ENCODE measurements around the gene KCNJ13.

KCNJ13 gene

GRCh38 chr2:232776435-232776834 is at the start of gene KCNJ13:
KCNJ13 (minus strand) TSS chr2:232776565; CDS start chr2:232771362, 5,203 bp downstream.
- no peak for DNase-seq

- DNase-seq, result no peak
Measured at GRCh38 chr2:232817756-232818155, 41.4 kb upstream of the KCNJ13 start.

GRCh38 chr2:232816657-232817056 is 40.3 kb upstream of the KCNJ13 start:
- DNase-seq, result no peak

DNA sequence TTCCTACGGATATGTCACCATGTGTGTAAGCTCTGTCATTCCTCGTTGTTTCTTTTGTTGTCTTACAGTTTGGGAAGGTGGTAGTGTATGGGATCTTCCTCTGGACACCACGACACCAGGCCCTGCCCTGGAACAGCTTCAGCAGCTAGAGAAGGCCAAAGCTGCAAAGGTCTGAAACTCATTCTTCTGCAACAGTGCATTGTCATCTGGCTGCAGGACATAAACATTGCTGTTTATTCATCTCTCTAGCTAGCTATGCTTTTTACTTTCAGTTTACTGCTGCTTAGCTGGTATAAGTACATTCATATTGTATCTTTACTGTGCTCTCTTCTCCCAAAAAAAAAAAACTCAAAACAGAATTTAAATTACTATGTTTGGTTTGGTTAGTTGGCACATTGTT is 39.2 kb upstream of the KCNJ13 start:
- no peak for DNase-seq

- DNase-seq, result no peak
Measured at GRCh38 chr2:232810444-232810843, 34.1 kb upstream of the KCNJ13 start.

DNA sequence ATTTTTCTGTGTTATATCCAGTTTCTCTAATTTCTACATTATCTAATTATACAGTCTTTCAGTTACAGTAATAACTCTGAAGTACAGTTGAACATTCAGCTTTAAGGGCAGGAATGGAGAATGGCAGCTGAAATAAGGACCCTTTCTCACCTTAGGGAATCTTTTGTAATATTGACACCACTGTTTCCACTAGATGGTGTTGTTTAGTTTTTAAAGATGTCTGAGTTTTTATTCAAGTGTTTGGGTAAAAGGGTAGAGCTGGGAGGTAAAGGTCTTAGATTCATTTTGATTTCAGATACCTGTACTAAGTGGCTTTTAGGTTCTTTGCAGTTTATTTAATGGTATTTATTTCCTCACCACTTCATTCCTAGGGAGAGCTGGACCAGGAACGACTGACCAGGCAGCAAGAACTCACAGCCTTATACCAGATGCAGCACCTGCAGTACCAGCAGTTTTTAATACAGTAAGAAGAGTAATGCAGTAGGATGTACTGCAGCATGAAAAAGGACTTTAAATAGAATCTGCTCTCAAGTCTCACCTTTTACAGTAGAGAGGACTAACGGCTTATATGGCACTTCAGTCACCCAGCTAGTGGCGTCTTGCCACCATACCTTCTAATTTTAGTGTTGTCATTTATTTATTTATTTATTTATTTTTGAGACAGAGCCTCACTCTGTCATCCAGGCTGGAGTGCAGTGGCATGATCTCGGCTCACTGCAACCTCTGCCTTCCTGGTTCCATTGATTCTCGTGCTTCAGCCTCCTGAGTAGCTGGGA is 33.2 kb upstream of the KCNJ13 start:
- DNase-seq, result no peak

DNA sequence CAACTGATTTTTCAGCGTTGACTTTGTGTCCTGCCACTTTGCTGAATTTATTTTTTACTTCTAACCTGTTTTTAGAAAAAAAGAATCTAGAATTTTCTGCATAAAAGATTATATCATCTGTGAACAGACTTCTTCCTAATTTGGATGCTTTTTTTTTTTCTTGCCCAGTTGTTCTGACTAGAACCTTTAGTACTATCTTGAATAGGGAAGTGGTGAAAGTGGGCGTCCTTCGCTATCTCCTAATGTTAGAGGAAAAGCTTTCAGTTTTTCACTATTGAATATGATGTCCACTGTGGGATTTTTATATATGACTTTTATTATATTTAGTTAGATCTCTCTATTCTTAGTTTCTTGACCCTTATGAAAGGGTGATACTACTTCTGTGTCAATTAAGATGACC is 25.7 kb upstream of the KCNJ13 start:
- no peak for DNase-seq

- no peak for DNase-seq
Measured at GRCh38 chr2:232800166-232800565, 23.8 kb upstream of the KCNJ13 start.

DNA sequence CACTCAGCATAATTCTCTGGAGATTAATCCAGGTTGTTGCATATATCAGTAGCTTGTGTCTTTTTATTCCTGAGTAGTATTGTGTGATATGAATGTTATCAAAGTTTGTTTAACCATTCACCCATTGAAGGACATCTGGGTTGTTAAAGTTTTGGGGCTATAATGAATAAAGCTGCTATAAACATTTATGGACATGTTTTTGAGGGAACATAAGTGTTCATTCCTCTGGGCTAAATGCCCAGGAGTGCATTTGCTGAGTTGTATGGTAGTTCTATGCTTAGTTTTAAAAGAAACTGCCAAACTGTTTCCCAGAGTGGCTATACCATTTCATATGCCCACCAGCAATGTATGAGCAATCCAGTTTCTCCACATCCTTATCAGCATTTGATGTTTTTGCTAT is 21.8 kb upstream of the KCNJ13 start:
- no peak for DNase-seq

- no peak for DNase-seq
Measured at GRCh38 chr2:232795920-232796319, 19.6 kb upstream of the KCNJ13 start.

GRCh38 chr2:232794981-232795380 is 18.6 kb upstream of the KCNJ13 start:
- DNase-seq, result no peak

- no peak for DNase-seq
Measured at GRCh38 chr2:232793271-232793670, 16.9 kb upstream of the KCNJ13 start.

DNA sequence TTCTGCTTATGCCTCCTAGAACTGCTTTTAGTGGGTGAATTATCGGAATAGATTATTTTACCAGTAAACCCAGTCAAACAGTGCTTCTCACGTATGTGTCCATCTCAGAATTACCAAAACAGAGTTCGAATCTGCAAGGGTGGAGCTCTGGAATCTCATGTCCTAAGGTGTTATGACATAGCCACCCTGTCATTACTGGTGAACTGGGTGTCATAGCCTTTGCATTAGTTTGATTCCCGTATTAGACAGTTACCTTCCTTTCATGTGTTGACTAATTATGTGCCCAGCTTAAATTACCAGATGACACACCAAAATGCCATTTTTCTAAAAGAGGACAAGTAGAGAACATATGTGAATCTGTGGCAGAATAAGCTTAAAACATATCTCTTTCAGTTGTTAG is 15.2 kb upstream of the KCNJ13 start:
- no peak for DNase-seq

DNA sequence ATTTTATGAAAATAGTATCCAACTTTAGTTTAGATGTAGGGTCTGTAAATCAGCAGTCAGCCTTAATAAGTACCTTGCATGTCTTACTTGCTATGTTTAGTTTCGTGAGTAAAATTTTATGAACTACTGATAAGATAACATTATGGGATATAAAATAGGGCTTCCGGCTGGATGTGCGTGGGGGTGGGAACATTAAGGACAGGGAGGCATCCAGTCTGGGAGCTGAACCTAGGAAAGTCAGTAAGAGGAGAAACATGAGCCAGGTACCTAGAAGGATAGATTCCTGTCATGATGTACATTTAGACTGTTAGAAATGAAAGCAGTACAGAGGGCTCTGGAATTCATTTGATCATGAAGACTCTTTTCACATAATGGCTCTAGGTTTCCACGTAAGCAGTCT is 12.7 kb upstream of the KCNJ13 start:
- DNase-seq, result no peak

GRCh38 chr2:232787806-232788205 is 11.4 kb upstream of the KCNJ13 start:
- no peak for DNase-seq

GRCh38 chr2:232783278-232783677 is 6.9 kb upstream of the KCNJ13 start:
- DNase-seq, result no peak

GRCh38 chr2:232781765-232782164 is 5.4 kb upstream of the KCNJ13 start:
- DNase-seq, result no peak

DNA sequence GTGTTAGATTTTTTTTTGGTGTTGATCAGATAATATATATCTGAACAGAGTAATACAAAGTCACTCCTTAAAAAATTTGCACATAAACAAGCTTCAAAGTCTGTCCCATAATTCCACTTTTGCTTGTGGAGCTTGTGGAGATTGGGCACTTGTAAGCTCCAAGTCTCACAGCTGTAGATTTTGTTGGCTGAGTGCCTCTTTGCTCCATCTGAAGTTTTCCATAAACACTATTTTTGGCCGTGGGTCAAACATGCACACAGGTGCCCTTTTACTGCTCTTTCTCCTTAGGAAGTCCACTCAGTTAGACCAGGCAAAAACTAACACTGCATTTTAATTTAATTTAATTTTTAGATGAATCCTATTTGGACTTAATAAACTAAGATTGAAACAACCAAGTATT is 3.6 kb upstream of the KCNJ13 start:
- DNase-seq, result no peak

- DNase-seq, result no peak
Measured at GRCh38 chr2:232779465-232779864, 3.1 kb upstream of the KCNJ13 start.

DNA sequence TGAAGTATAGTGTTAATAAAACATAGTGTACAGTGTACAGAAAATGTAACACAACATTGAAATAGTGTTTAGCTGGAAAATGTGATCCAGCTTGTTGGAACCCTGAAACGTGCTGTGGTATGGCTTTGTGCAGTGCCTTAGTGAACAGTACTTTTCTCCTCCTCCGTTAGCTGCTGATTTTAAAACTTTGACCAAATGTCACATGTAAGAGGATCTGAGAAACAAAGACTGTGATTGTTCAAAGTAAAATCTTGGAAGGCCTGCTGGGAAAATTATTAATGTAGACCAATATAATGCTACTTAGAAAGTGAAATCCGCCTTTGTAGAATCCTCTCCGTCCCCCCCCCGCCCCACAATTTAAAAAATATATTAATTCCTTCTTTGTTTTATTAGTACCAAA is 911 bp upstream of the KCNJ13 start:
- no peak for DNase-seq

DNA sequence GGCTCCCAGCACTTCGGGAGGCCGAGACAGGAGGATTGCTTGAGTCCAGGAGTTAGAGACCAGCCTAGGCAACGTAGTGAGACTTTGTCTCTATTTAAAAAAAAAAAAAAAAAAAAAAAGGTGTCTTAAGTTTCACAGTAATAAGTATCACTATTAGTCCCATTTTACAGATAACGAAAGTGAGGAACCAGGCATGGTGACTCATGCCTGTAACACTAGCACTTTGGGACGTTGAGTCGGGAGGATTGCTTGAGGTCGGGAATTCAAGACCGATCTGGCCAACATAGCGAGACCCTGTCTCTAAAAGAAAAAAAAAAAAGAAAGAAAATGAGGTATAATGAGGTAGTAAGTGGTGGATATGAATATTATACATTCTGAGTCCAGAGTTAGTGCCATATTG is 2.5 kb downstream of the KCNJ13 start:
- DNase-seq, result no peak

DNA sequence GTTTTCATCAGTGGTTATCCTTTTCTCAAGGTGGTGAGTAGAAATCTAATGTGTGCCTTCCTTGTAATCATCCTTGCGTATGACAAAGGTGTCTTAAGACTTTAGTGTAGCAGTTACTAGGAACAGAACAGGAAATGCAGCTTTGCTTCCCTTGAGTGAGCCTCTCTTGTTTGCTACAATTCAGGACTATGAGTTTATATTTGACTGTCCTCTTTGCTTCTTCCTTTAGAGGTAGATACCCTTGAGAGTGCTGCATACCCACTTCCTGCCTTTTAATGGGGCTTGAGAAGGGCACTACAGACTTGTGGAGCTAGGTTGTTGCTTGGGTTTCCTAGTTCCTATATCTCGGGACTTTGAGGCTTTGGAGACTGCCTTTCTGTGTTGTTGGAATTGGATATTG is 3.8 kb downstream of the KCNJ13 start:
- DNase-seq, result no peak

- no peak for DNase-seq
Measured at GRCh38 chr2:232771870-232772269, 4.5 kb downstream of the KCNJ13 start.

- no peak for DNase-seq
Measured at GRCh38 chr2:232770207-232770606, 6.2 kb downstream of the KCNJ13 start.

- DNase-seq, result no peak
Measured at GRCh38 chr2:232767866-232768265, 8.5 kb downstream of the KCNJ13 start.
